GM21447 (cell line): Measurements from ENCODE around the gene NCAPG2.
A peak's percentile ranks its signal among the peaks of the same experiment; 100 is the strongest.
"Not testable (repeated sequence)": the region's sequence is repeated elsewhere in the genome, so short reads cannot be mapped to it uniquely, and the experiment has no call there.

ENCODE experiments used
- ATAC-seq: cut with Tn5 transposase; IDR thresholded peaks from one replicate; pipeline ENCODE4 v1.9.1; 2021; ENCODE audit not compliant: unreplicated experiment

The NCAPG2 gene

GRCh38 chr7:158680754-158681153, 23.9 kb downstream of the NCAPG2 start:
- ATAC-seq = no peak

GRCh38 chr7:158676906-158677305, 27.7 kb downstream of the NCAPG2 start:
- ATAC-seq = no peak

- no peak for ATAC-seq
Observed at GRCh38 chr7:158676171-158676840, 28.3 kb downstream of the NCAPG2 start.

- ATAC-seq = no peak
Observed at GRCh38 chr7:158672975-158673374, 31.6 kb downstream of the NCAPG2 start.

- not testable (repeated sequence) for ATAC-seq
Observed at GRCh38 chr7:158668086-158668485, 36.5 kb downstream of the NCAPG2 start.

GRCh38 chr7:158666966-158667678, 37.5 kb downstream of the NCAPG2 start:
- not testable (repeated sequence) for ATAC-seq

- ATAC-seq = no peak
Observed at GRCh38 chr7:158666401-158666800, 38.2 kb downstream of the NCAPG2 start.

GRCh38 chr7:158664406-158664805, 40.2 kb downstream of the NCAPG2 start:
- no peak for ATAC-seq

- no peak for ATAC-seq
Observed at GRCh38 chr7:158663428-158663741, 41.2 kb downstream of the NCAPG2 start.

- no peak for ATAC-seq
Observed at GRCh38 chr7:158662610-158663427, 41.8 kb downstream of the NCAPG2 start.

- no peak for ATAC-seq
Observed at GRCh38 chr7:158658475-158658874, 46.1 kb downstream of the NCAPG2 start.

- peak; percentile 42 for ATAC-seq
Observed at GRCh38 chr7:158657189-158657746, 47.3 kb downstream of the NCAPG2 start.

GRCh38 chr7:158655931-158656441, 48.6 kb downstream of the NCAPG2 start:
- peak; percentile 96 for ATAC-seq

- ATAC-seq = no peak
Observed at GRCh38 chr7:158655507-158655906, 49.1 kb downstream of the NCAPG2 start.

GRCh38 chr7:158651968-158652565, 52.5 kb downstream of the NCAPG2 start:
- no peak for ATAC-seq

GRCh38 chr7:158650821-158651225, 53.8 kb downstream of the NCAPG2 start:
- ATAC-seq = no peak

- no peak for ATAC-seq
Observed at GRCh38 chr7:158649279-158649678, 55.3 kb downstream of the NCAPG2 start.

GRCh38 chr7:158648787-158649186, 55.8 kb downstream of the NCAPG2 start:
- ATAC-seq = no peak

GRCh38 chr7:158648168-158648567, 56.4 kb downstream of the NCAPG2 start:
- ATAC-seq = no peak

GRCh38 chr7:158647475-158647792, 57.2 kb downstream of the NCAPG2 start:
- no peak for ATAC-seq
